Measurements from ENCODE around the gene DOLPP1. TPM values are rescaled to one million over a fixed set of nuclear protein-coding genes. Genes with fewer than 3 reads are reported as not detected.

Gene DOLPP1
- total and polyA plus RNA-seq, 7 donors: 2.1 to 5.2 (median 4.2) TPM

DNA sequence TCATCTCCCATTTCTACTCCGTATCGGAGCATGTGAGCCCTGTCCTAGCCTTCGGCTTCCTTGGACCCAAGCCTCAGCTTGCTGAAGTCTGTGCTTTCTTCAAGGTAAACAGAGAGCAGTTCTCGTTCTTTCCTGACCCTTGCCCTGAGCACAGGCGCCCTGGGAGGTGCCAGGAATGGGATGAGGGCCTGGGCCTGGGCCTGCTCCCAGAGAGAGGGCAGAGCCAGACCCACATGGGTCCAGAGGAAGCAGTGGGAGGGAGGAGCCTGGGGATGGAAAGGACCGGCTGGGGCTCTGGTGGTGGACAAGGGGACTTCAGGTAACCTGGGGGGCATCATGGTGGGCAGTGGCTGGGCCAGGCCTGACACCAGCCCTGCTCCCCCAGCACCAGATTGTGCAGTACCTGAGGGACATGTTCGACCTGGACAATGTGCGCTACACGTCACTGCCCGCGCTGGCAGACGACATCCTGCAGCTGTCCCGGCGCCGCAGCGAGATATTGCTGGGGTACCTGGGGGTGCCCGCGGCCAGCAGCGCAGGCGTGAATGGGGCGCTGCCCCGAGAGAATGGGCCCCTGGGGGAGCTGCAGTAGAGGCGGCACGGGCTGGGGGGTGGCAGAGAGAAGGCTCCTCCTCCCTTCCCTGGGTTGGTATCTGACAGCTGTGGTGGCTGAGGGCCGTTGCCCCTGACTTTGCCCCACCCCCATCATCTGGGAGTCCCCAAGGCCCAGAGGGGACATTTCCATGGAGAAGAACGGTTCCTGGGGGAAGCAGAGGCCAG, 10.9 kb upstream of the DOLPP1 start:
- no peaks in the 10 kb centered on the region for H3K4me1 ChIP-seq
- 85 to 87% (median 85%) methylated on average over 25 to 26 of the region's 26 CpGs for WGBS, 3 donors
- H3K4me3 ChIP-seq: no peak overlapping the region
- H3K36me3 ChIP-seq (ENCODE audit: insufficient read depth in 1 of 2, low read depth in 1 of 2): peaks cover 3 to 44% of the 10 kb centered on the region in 2 donors
- peak in 2 of 4 donors; percentile 2 to 20 for ATAC-seq
- no peak for DNase-seq
- no peaks in the 10 kb centered on the region for H3K27me3 ChIP-seq (ENCODE audit: insufficient read depth in 3 of 3, low read length in 2 of 3)
- TF ChIP-seq, protein P1, sequence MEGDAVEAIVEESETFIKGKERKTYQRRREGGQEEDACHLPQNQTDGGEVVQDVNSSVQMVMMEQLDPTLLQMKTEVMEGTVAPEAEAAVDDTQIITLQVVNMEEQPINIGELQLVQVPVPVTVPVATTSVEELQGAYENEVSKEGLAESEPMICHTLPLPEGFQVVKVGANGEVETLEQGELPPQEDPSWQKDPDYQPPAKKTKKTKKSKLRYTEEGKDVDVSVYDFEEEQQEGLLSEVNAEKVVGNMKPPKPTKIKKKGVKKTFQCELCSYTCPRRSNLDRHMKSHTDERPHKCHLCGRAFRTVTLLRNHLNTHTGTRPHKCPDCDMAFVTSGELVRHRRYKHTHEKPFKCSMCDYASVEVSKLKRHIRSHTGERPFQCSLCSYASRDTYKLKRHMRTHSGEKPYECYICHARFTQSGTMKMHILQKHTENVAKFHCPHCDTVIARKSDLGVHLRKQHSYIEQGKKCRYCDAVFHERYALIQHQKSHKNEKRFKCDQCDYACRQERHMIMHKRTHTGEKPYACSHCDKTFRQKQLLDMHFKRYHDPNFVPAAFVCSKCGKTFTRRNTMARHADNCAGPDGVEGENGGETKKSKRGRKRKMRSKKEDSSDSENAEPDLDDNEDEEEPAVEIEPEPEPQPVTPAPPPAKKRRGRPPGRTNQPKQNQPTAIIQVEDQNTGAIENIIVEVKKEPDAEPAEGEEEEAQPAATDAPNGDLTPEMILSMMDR (IDR thresholded peaks at IDR 0.05): no peak
- H3K9me3 ChIP-seq: no peaks in the 10 kb centered on the region
- H3K27ac ChIP-seq: peak overlapping the region; percentile 9
- intact Hi-C loops (cut with DNase I): loop anchor here in 1 of 2 donors (5.0 kb wide), 1 partner anchor 33 kb away; the partner anchor contains the start of gene MIGA2

DNA sequence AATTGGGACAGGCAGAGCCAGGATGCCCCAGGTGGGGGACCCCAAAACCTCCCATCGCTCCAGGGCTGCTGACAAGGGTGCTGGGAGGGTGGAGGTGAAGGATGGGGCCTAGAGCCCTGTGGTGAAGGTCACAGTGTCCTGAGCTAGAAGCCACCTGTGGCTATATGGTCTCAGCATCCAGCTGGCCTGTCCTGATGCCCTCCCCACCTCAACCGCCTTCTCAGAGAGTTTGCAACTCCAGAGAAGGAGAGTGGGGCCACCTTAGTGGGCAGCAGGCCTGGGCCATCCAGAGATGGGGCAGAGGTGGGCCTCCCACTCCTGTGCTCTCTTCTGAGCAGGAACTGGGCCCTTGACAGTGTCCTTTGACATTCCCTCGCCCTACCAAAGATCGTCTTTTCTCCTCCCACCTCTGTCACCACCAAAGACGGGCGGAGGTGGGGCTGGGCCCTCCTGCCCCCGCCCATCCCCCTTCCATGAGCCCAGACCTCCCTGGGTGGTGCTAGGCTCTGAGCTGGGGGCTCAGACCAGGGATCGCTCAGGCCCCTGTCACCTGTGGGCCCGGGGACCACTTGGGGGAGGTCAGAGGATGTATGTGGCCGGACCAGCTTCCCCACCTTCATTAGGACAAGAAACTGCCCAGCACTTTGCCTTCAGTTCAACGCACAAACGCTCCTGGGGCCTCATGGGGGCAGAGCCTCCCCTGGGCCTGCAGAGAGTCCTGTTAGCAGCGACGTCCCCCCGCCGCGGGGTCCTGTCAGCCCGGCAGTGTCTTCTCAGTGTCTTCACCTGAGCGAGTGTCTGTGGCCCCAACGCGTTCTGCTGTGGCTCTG, 10.0 kb upstream of the DOLPP1 start:
- Histone ChIP-seq H3K27ac (no peak overlapping the region), H3K36me3 (ENCODE audit: insufficient read depth in 1 of 2, low read depth in 1 of 2) (peaks cover 3 to 36% of the 10 kb centered on the region in 2 donors), H3K4me3 (no peak overlapping the region), H3K27me3 (ENCODE audit: insufficient read depth in 3 of 3, low read length in 2 of 3) (no peaks in the 10 kb centered on the region), H3K9me3 (no peaks in the 10 kb centered on the region), H3K4me1 (no peaks in the 10 kb centered on the region)
- ATAC-seq (no peak), DNase-seq (no peak)
- intact Hi-C loops (cut with DNase I): loop anchor here in 1 of 2 donors (5.0 kb wide), 1 partner anchor 34 kb away; the partner anchor contains the start of gene MIGA2
- WGBS, 3 donors: 74 to 79% (median 77%) methylated on average over 21 of the region's 21 CpGs
- TF ChIP-seq, protein P1 (IDR thresholded peaks at IDR 0.05): no peak

DNA sequence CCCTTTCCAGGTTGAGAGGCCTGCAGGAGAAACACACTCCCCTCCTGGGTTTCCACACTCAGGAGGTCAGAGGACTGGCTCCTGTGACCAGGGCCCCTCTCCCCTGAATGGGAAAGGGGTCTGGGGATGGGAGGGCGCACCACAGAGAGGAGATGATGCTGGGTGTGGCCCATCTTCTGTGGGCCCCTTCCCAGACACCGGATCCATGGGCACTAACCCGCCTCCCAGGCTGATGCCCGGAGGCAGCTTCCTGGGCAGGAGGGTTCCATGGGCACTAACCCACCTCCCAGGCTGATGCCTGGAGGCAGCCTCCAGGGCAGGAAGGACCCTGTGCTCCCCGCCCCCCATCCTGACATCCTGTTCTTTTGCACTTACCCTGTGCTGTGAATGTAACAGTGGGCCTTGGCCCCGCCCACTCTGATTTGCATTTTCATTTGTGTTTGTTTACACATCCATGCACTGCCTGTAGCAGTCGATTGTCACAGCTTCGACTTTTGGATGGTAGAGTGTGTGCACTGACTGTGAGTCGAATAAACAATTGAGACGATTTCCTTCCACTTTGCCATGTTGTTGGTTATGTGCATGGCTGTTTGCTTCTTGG, 9.3 kb upstream of the DOLPP1 start:
- no peaks in the 10 kb centered on the region for H3K9me3 ChIP-seq
- H3K4me1 ChIP-seq: no peaks in the 10 kb centered on the region
- peaks cover 3 to 32% of the 10 kb centered on the region in 2 donors for H3K36me3 ChIP-seq (ENCODE audit: insufficient read depth in 1 of 2, low read depth in 1 of 2)
- DNase-seq (no peak), ATAC-seq (peak in 1 of 4 donors; percentile 2)
- TF ChIP-seq, protein P1 (IDR thresholded peaks at IDR 0.05): no peak
- H3K27me3 ChIP-seq (ENCODE audit: insufficient read depth in 3 of 3, low read length in 2 of 3): no peaks in the 10 kb centered on the region
- no peak overlapping the region for H3K27ac ChIP-seq
- intact Hi-C loops (cut with DNase I): loop anchor here in 1 of 2 donors (5.0 kb wide), 1 partner anchor 34 kb away; the partner anchor contains the start of gene MIGA2
- WGBS, 3 donors: 66 to 74% (median 68%) methylated on average over 10 of the region's 10 CpGs
- no peak overlapping the region for H3K4me3 ChIP-seq

DNA sequence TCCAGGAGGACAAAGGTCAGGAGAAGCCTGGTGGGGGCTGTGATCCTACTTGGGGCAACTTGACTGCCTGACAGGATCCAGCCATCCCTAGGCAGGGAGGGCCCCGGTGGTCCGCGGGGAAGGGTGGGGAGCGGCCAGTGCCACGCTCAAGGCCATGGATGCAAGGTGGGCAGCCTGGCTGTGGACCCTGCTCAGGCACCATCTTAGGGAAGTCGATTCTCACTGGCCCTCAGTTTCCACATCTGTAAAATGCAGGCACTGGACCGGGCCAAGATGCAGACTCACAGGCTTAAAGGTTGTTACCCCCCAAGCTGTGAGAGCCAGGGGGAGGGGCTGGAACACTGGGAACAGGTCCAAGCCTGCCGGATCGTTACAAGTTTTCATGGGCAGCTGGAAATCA, 8.7 kb upstream of the DOLPP1 start:
- Histone ChIP-seq H3K27ac (no peak overlapping the region), H3K36me3 (ENCODE audit: insufficient read depth in 1 of 2, low read depth in 1 of 2) (peaks cover 3 to 29% of the 10 kb centered on the region in 2 donors), H3K4me3 (no peak overlapping the region), H3K27me3 (ENCODE audit: insufficient read depth in 3 of 3, low read length in 2 of 3) (no peaks in the 10 kb centered on the region), H3K4me1 (no peaks in the 10 kb centered on the region), H3K9me3 (no peaks in the 10 kb centered on the region)
- TF ChIP-seq, protein P1 (IDR thresholded peaks at IDR 0.05): no peak
- 63 to 77% (median 64%) methylated on average over 9 of the region's 9 CpGs for WGBS, 3 donors
- no peak for ATAC-seq
- intact Hi-C loops (cut with DNase I): loop anchor here in 1 of 2 donors (5.0 kb wide), 1 partner anchor 35 kb away; the partner anchor contains the start of gene MIGA2
- no peak for DNase-seq

Data from psoas muscle (tissue), 8 donors.